OCI-LY3 (cell line): Measurements from ENCODE around the gene TMEM121B.

Experiments
- H2AFZ ChIP-seq: fragments of 200-600, 300-600 bp; shearing (Covaris generic); 2 replicates; pipeline ENCODE4 v1.6.0; 2014; ENCODE audit warnings: antibody characterized with exemption, low read depth, low read length
- H3K27ac ChIP-seq: fragments of 200-600, 300-600 bp; sonication (generic); 2 replicates; pipeline ENCODE4 v1.5.1; 2014; ENCODE audit warnings: mild to moderate bottlenecking, low read length, moderate library complexity, mixed read lengths
- H3K27me3 ChIP-seq: fragments of 200-600, 300-600 bp; sonication (generic); 2 replicates; pipeline ENCODE4 v1.6.1; 2014; ENCODE audit warnings: low read depth, low read length, mixed read lengths
- H3K36me3 ChIP-seq: fragments of 200-600, 300-600 bp; sonication (generic); replicated peaks from 2 replicates; pipeline ENCODE3; 2014; ENCODE audit warnings: low read depth, low read length, mixed read lengths
- H3K4me1 ChIP-seq: fragments of 300-600, 200-600 bp; sonication (generic); 2 replicates; pipeline ENCODE4 v1.6.1; 2014; ENCODE audit warnings: low read length, mixed read lengths
- H3K4me2 ChIP-seq: fragments of 200-600, 300-600 bp; sonication (generic); 2 replicates; pipeline ENCODE4 v1.6.1; 2014; ENCODE audit warnings: low read length, mixed read lengths
- H3K4me3 ChIP-seq: fragments of 300-600, 200-600 bp; sonication (generic); 2 replicates; pipeline ENCODE4 v1.5.1; 2014; ENCODE audit warnings: antibody characterized with exemption, mild to moderate bottlenecking, low read length, moderate library complexity
- H3K79me2 ChIP-seq: fragments of 300-600, 200-600 bp; shearing (Covaris generic); 2 replicates; pipeline ENCODE4 v1.6.1; 2014; ENCODE audit warnings: mild to moderate bottlenecking, low read length, mixed read lengths
- H3K9ac ChIP-seq: fragments of 300-600, 200-600 bp; shearing (Covaris generic); 2 replicates; pipeline ENCODE4 v1.6.0; 2014; ENCODE audit warnings: mild to moderate bottlenecking, low read length, moderate library complexity
- H3K9me3 ChIP-seq: fragments of 200-600, 300-600 bp; shearing (Covaris generic); 2 replicates; pipeline ENCODE4 v1.6.1; 2014; ENCODE audit warnings: low read length, mixed read lengths; ENCODE audit not compliant: insufficient read depth
- H4K20me1 ChIP-seq: fragments of 200-600, 300-600 bp; sonication (generic); 2 replicates; pipeline ENCODE4 v1.6.1; 2016; ENCODE audit warnings: low read length, mixed read lengths; ENCODE audit not compliant: insufficient read depth
- CTCF ChIP-seq: fragments of 200-600, 300-600 bp; sonication (generic); IDR thresholded peaks from 2 replicates; pipeline ENCODE4 v1.5.1; 2014; ENCODE audit warnings: antibody characterized with exemption, low read length, low read depth
- EZH2phosphoT487 ChIP-seq: fragments of 200-600 bp; shearing (Covaris generic); IDR thresholded peaks from 2 replicates; pipeline ENCODE4 v1.6.1; 2018; ENCODE audit warnings: antibody characterized with exemption, mixed run types, low read depth

The TMEM121B gene

DNA sequence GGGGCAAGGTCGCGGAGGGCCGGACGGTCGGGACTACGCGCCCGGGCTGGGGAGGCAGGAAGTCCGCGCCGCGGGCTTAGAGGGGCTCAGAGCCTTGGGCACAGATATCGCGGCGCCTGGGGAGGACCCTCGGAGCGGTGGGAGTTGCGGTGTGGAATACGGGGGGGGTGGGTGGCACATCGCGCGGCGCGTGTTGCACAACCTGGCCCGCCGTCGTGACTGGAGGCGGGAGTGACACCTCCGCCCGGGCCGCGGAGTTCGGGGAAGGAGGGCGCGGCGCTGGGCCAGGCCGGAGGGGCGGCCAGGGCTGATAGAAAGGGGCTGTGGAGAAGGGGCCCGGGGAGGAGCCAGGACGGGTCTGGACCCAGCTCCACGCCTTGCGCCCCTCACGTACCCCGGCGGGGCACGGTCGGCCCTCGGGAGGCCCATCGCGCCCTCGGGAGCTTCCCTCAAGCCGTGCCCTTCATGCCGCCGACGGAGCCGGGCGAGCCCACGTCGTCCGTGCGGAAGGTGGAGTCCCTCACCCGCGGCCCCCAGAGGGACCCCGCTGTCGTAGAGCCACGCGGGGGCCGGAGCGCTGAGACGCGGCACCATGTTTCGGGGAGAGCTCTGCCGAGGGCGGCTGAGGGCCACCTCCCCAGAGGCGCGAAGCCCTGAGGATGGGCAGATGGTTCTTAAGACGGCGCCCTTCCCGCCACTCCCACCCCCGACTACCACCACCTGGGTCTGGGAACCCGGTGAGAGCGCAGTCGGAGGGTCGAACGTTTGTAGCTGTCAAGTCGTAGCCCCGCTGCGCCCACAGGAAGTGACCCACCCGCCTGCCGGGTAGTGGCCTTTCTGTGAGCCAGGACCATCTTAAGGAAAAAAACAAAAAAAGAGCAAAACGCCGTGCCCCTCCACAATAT, 35.6 kb downstream of the TMEM121B start:
- H3K4me1 ChIP-seq: peaks cover 19% of the 10 kb centered on the region
- H3K4me3 ChIP-seq: peak overlapping the region; percentile 86
- H3K79me2 ChIP-seq: peaks cover 18% of the 10 kb centered on the region
- H3K36me3 ChIP-seq: peaks cover under 1% of the 10 kb centered on the region
- H3K4me2 ChIP-seq: peak overlapping the region; percentile 71
- H3K9ac ChIP-seq: peak overlapping the region; percentile 80
- H3K27me3 ChIP-seq: no peaks in the 10 kb centered on the region
- no peaks in the 10 kb centered on the region for H3K9me3 ChIP-seq
- H3K27ac ChIP-seq: no peak overlapping the region
- peak overlapping the region; percentile 19; the same call in 1 of the 2 replicates for H2AFZ ChIP-seq
- no peak for TF ChIP-seq CTCF
- TF ChIP-seq EZH2phosphoT487: no peak
- peaks cover 15% of the 10 kb centered on the region for H4K20me1 ChIP-seq

DNA sequence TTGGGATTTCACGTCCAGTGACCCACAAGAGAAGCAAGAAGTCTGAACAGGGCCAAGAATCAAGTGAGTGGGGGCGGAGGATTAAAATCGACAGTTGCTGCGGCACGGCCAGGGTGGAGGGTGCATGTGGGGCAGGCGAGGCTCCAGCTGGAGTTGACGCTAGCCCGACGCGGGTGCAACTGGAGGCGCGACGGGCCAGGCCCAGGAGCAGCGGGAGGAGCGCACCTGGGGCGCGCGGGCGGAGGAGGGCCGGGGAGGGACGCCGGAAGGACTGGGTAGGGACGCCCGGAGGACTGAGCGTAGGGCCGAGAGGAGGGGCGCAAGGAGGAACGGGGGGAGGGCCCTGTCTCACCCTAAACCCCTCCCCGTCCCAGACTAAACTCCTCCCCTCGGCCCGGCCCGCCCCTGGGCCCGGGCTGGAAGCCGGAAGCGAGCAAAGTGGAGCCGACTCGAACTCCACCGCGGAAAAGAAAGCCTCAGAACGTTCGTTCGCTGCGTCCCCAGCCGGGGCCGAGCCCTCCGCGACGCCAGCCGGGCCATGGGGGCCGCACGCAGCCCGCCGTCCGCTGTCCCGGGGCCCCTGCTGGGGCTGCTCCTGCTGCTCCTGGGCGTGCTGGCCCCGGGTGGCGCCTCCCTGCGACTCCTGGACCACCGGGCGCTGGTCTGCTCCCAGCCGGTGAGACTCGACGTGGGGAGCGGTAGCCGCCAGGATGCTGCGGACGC, 36.4 kb downstream of the TMEM121B start, which contains the start of gene IL17RA:
Gene IL17RA, plus strand, starts transcription at position 447 of the 723 bp plus-strand sequence. Its CDS starts 92 bp downstream, at position 539.
- Histone ChIP-seq H4K20me1 (peaks cover 15% of the 10 kb centered on the region), H3K4me2 (peak within 1 kb of the TSS; percentile 89), H3K27ac (no peak within 1 kb of the TSS), H3K36me3 (peaks cover 2% of the 10 kb centered on the region), H2AFZ (peak within 1 kb of the TSS; percentile 69; the same call in 1 of the 2 replicates), H3K4me1 (peaks cover 19% of the 10 kb centered on the region), H3K4me3 (peak within 1 kb of the TSS; percentile 86), H3K9me3 (no peaks in the 10 kb centered on the region), H3K79me2 (peaks cover 18% of the 10 kb centered on the region), H3K27me3 (no peaks in the 10 kb centered on the region), H3K9ac (peak within 1 kb of the TSS; percentile 80)
- TF ChIP-seq CTCF (0 out of 2 replicates have a peak, but pooled peaks have one; percentile 3), EZH2phosphoT487 (no peak)

DNA sequence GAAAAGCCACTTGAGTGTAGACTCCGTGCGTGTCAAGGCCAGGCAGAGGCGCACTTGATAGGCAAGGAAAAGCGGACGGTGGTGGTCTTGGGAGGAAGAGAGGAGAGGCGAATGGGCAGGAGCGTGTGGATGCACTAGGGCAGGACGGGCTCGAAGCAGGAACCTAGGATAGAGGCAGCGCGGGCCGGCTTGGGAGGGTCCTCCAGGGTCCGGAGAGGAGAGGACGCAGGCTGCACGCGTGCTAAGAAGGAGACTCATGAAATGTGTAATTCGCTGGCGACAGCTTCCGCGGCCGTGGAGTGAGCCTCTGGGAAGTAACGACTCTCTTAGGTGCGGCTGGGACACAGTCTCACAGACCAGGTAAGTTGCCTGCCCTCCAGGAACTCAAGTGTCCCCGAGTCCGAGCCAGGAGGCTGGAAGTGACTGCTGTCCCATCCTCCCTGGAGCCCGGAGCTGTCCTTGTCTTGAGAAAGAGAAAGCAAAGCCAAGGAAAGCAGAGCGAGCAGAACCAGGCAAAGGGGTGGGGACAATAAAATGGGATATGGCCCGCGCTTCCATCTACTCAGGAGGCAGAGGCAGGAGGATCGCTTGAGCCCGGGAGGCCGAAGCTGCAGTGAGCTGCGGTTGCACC, 37.2 kb downstream of the TMEM121B start:
- Histone ChIP-seq H3K4me2 (peak overlapping the region; percentile 89), H3K9ac (no peak overlapping the region), H4K20me1 (peaks cover 15% of the 10 kb centered on the region), H3K9me3 (no peaks in the 10 kb centered on the region), H3K27ac (no peak overlapping the region), H3K27me3 (no peaks in the 10 kb centered on the region), H3K79me2 (peaks cover 18% of the 10 kb centered on the region), H3K36me3 (peaks cover 2% of the 10 kb centered on the region), H3K4me1 (peaks cover 19% of the 10 kb centered on the region), H2AFZ (no peak overlapping the region), H3K4me3 (peak overlapping the region; percentile 86)
- TF ChIP-seq EZH2phosphoT487 (no peak), CTCF (no peak)
